Measurements from ENCODE around the gene KRTAP6-2. TPM values are rescaled to one million over a fixed set of nuclear protein-coding genes. Genes with fewer than 3 reads are reported as not detected.

Gene KRTAP6-2
- total and polyA plus RNA-seq, 2 of the 13 experiments (the other 11 are each of a cell fraction or from before 2014, with no cell fraction given) = not detected

Small RNAs within 50 kb of the gene (small RNA-seq; reads per million reads assigned to genes)
- gene KRTAP20-1 (ENCODE audit: insufficient read depth in 2 of 3, insufficient read length in 3 of 3, low read depth in 2 of 3, low replicate concordance in 1 of 3) (0 reads per million in 3 experiments), gene KRTAP20-3 (ENCODE audit: insufficient read depth in 2 of 3, insufficient read length in 3 of 3, low read depth in 2 of 3, low replicate concordance in 1 of 3) (0 reads per million in 3 experiments), gene KRTAP20-4 (ENCODE audit: insufficient read depth in 2 of 3, insufficient read length in 3 of 3, low read depth in 2 of 3, low replicate concordance in 1 of 3) (0 reads per million in 3 experiments), gene KRTAP22-1 (ENCODE audit: insufficient read depth in 2 of 3, insufficient read length in 3 of 3, low read depth in 2 of 3, low replicate concordance in 1 of 3) (0 reads per million in 3 experiments), gene KRTAP22-2 (ENCODE audit: insufficient read depth in 2 of 3, insufficient read length in 3 of 3, low read depth in 2 of 3, low replicate concordance in 1 of 3) (0 reads per million in 3 experiments)

Other genes with a start within 250 kb of the KRTAP6-2 start
- gene KRTAP13-2, start 226.6 kb downstream of the KRTAP6-2 start, total RNA-seq (2016; rRNA removed; fragmentation: Illumina TruSeq; extraction: Trizol) = not detected in 2 replicates
- gene KRTAP13-2, start 226.6 kb downstream of the KRTAP6-2 start, polyA plus RNA-seq (2011; rRNA removed) = not detected in 2 replicates
- not detected in 2 replicates for gene KRTAP13-1, start 202.9 kb downstream of the KRTAP6-2 start, total RNA-seq (2016; rRNA removed; fragmentation: Illumina TruSeq; extraction: Trizol)
- gene KRTAP13-1, start 202.9 kb downstream of the KRTAP6-2 start, polyA plus RNA-seq (2011; rRNA removed) = not detected in 2 replicates
- not detected in 2 replicates for gene KRTAP13-3, start 173.0 kb downstream of the KRTAP6-2 start, total RNA-seq (2016; rRNA removed; fragmentation: Illumina TruSeq; extraction: Trizol)
- gene KRTAP13-3, start 173.0 kb downstream of the KRTAP6-2 start, polyA plus RNA-seq (2011; rRNA removed) = not detected in 2 replicates
- gene KRTAP13-4, start 168.7 kb downstream of the KRTAP6-2 start, total RNA-seq (2016; rRNA removed; fragmentation: Illumina TruSeq; extraction: Trizol) = not detected in 2 replicates
- not detected in 2 replicates for gene KRTAP13-4, start 168.7 kb downstream of the KRTAP6-2 start, polyA plus RNA-seq (2011; rRNA removed)
- not detected in 2 replicates for gene KRTAP15-1, start 158.6 kb downstream of the KRTAP6-2 start, total RNA-seq (2016; rRNA removed; fragmentation: Illumina TruSeq; extraction: Trizol)
- not detected in 2 replicates for gene KRTAP15-1, start 158.6 kb downstream of the KRTAP6-2 start, polyA plus RNA-seq (2011; rRNA removed)
- not detected in 2 replicates for gene KRTAP19-1, start 118.5 kb downstream of the KRTAP6-2 start, total RNA-seq (2016; rRNA removed; fragmentation: Illumina TruSeq; extraction: Trizol)
- gene KRTAP19-1, start 118.5 kb downstream of the KRTAP6-2 start, polyA plus RNA-seq (2011; rRNA removed) = not detected in 2 replicates
- gene KRTAP19-2, start 111.5 kb downstream of the KRTAP6-2 start, total RNA-seq (2016; rRNA removed; fragmentation: Illumina TruSeq; extraction: Trizol) = not detected in 2 replicates
- gene KRTAP19-2, start 111.5 kb downstream of the KRTAP6-2 start, polyA plus RNA-seq (2011; rRNA removed) = not detected in 2 replicates
- not detected in 2 replicates for gene KRTAP19-3, start 106.9 kb downstream of the KRTAP6-2 start, total RNA-seq (2016; rRNA removed; fragmentation: Illumina TruSeq; extraction: Trizol)
- gene KRTAP19-3, start 106.9 kb downstream of the KRTAP6-2 start, polyA plus RNA-seq (2011; rRNA removed) = not detected in 2 replicates
- gene KRTAP19-4, start 101.7 kb downstream of the KRTAP6-2 start, total RNA-seq (2016; rRNA removed; fragmentation: Illumina TruSeq; extraction: Trizol) = not detected in 2 replicates
- not detected in 2 replicates for gene KRTAP19-4, start 101.7 kb downstream of the KRTAP6-2 start, polyA plus RNA-seq (2011; rRNA removed)
- gene KRTAP19-5, start 96.8 kb downstream of the KRTAP6-2 start, total RNA-seq (2016; rRNA removed; fragmentation: Illumina TruSeq; extraction: Trizol) = not detected in 2 replicates
- not detected in 2 replicates for gene KRTAP19-5, start 96.8 kb downstream of the KRTAP6-2 start, polyA plus RNA-seq (2011; rRNA removed)
- gene KRTAP19-6, start 57.0 kb downstream of the KRTAP6-2 start, total RNA-seq (2016; rRNA removed; fragmentation: Illumina TruSeq; extraction: Trizol) = not detected in 2 replicates
- gene KRTAP19-6, start 57.0 kb downstream of the KRTAP6-2 start, polyA plus RNA-seq (2011; rRNA removed) = not detected in 2 replicates
- not detected in 2 replicates for gene KRTAP19-7, start 37.6 kb downstream of the KRTAP6-2 start, total RNA-seq (2016; rRNA removed; fragmentation: Illumina TruSeq; extraction: Trizol)
- gene KRTAP19-7, start 37.6 kb downstream of the KRTAP6-2 start, polyA plus RNA-seq (2011; rRNA removed) = not detected in 2 replicates
- not detected in 2 replicates for gene KRTAP22-2, start 8.5 kb downstream of the KRTAP6-2 start, total RNA-seq (2016; rRNA removed; fragmentation: Illumina TruSeq; extraction: Trizol)
- not detected in 2 replicates for gene KRTAP22-2, start 8.5 kb downstream of the KRTAP6-2 start, polyA plus RNA-seq (2011; rRNA removed)
- not detected in 2 replicates for gene KRTAP6-3, start 6.5 kb downstream of the KRTAP6-2 start, total RNA-seq (2016; rRNA removed; fragmentation: Illumina TruSeq; extraction: Trizol)
- not detected in 2 replicates for gene KRTAP6-3, start 6.5 kb downstream of the KRTAP6-2 start, polyA plus RNA-seq (2011; rRNA removed)
- not detected in 2 replicates for gene KRTAP22-1, start 2.2 kb upstream of the KRTAP6-2 start, total RNA-seq (2016; rRNA removed; fragmentation: Illumina TruSeq; extraction: Trizol)
- not detected in 2 replicates for gene KRTAP22-1, start 2.2 kb upstream of the KRTAP6-2 start, polyA plus RNA-seq (2011; rRNA removed)
- gene KRTAP6-1, start 15.0 kb upstream of the KRTAP6-2 start, total RNA-seq (2016; rRNA removed; fragmentation: Illumina TruSeq; extraction: Trizol) = not detected in 2 replicates
- gene KRTAP6-1, start 15.0 kb upstream of the KRTAP6-2 start, polyA plus RNA-seq (2011; rRNA removed) = not detected in 2 replicates
- not detected in 2 replicates for gene KRTAP20-1, start 17.5 kb upstream of the KRTAP6-2 start, total RNA-seq (2016; rRNA removed; fragmentation: Illumina TruSeq; extraction: Trizol)
- gene KRTAP20-1, start 17.5 kb upstream of the KRTAP6-2 start, polyA plus RNA-seq (2011; rRNA removed) = not detected in 2 replicates
- not detected in 2 replicates for gene KRTAP20-4, start 21.7 kb upstream of the KRTAP6-2 start, total RNA-seq (2016; rRNA removed; fragmentation: Illumina TruSeq; extraction: Trizol)
- gene KRTAP20-4, start 21.7 kb upstream of the KRTAP6-2 start, polyA plus RNA-seq (2011; rRNA removed) = not detected in 2 replicates
- not detected in 2 replicates for gene KRTAP20-2, start 36.3 kb upstream of the KRTAP6-2 start, total RNA-seq (2016; rRNA removed; fragmentation: Illumina TruSeq; extraction: Trizol)
- not detected in 2 replicates for gene KRTAP20-2, start 36.3 kb upstream of the KRTAP6-2 start, polyA plus RNA-seq (2011; rRNA removed)
- not detected in 2 replicates for gene KRTAP20-3, start 44.0 kb upstream of the KRTAP6-2 start, total RNA-seq (2016; rRNA removed; fragmentation: Illumina TruSeq; extraction: Trizol)
- gene KRTAP20-3, start 44.0 kb upstream of the KRTAP6-2 start, polyA plus RNA-seq (2011; rRNA removed) = not detected in 2 replicates
- not detected in 2 replicates for gene KRTAP21-3, start 119.9 kb upstream of the KRTAP6-2 start, total RNA-seq (2016; rRNA removed; fragmentation: Illumina TruSeq; extraction: Trizol)
- not detected in 2 replicates for gene KRTAP21-3, start 119.9 kb upstream of the KRTAP6-2 start, polyA plus RNA-seq (2011; rRNA removed)
- gene KRTAP21-2, start 148.4 kb upstream of the KRTAP6-2 start, total RNA-seq (2016; rRNA removed; fragmentation: Illumina TruSeq; extraction: Trizol) = not detected in 2 replicates
- gene KRTAP21-2, start 148.4 kb upstream of the KRTAP6-2 start, polyA plus RNA-seq (2011; rRNA removed) = not detected in 2 replicates
- gene KRTAP21-1, start 156.5 kb upstream of the KRTAP6-2 start, total RNA-seq (2016; rRNA removed; fragmentation: Illumina TruSeq; extraction: Trizol) = not detected in 2 replicates
- not detected in 2 replicates for gene KRTAP21-1, start 156.5 kb upstream of the KRTAP6-2 start, polyA plus RNA-seq (2011; rRNA removed)
- gene KRTAP8-1, start 214.4 kb upstream of the KRTAP6-2 start, total RNA-seq (2016; rRNA removed; fragmentation: Illumina TruSeq; extraction: Trizol) = not detected in 2 replicates
- not detected in 2 replicates for gene KRTAP8-1, start 214.4 kb upstream of the KRTAP6-2 start, polyA plus RNA-seq (2011; rRNA removed)
- not detected in 2 replicates for gene KRTAP7-1, start 230.9 kb upstream of the KRTAP6-2 start, total RNA-seq (2016; rRNA removed; fragmentation: Illumina TruSeq; extraction: Trizol)
- gene KRTAP7-1, start 230.9 kb upstream of the KRTAP6-2 start, polyA plus RNA-seq (2011; rRNA removed) = not detected in 2 replicates

All from HepG2 (cell line).